Nephron (organoid): Measurements from ENCODE around the gene ULK4.
"Not testable (repeated sequence)": the region's sequence is repeated elsewhere in the genome, so short reads cannot be mapped to it uniquely, and the experiment has no call there.

Source experiments
- H3K27ac Mint-ChIP-seq, 3 experiments: 2 replicates each; pipeline ENCODE4 v1.8.0; 2020; ENCODE audit warnings: mixed read lengths in 3 of 3, mild to moderate bottlenecking in 2 of 3, moderate library complexity in 1 of 3
- H3K27me3 Mint-ChIP-seq: 2 replicates; pipeline ENCODE4 v1.8.0; 2021; ENCODE audit warnings: low read depth, mild to moderate bottlenecking, moderate library complexity, mixed read lengths
- H3K36me3 Mint-ChIP-seq: 2 replicates; pipeline ENCODE4 v1.8.0; 2020; ENCODE audit warnings: low read depth, mixed read lengths
- H3K4me1 Mint-ChIP-seq: 2 replicates; pipeline ENCODE4 v1.8.0; 2020; ENCODE audit warnings: mixed read lengths
- H3K4me3 Mint-ChIP-seq, 3 experiments: 2 replicates each; pipeline ENCODE4 v1.8.0; 2020; ENCODE audit warnings: mild to moderate bottlenecking in 3 of 3, mixed read lengths in 3 of 3, moderate library complexity in 2 of 3
- H3K9me3 Mint-ChIP-seq: 2 replicates; pipeline ENCODE4 v1.8.0; 2020; ENCODE audit warnings: mixed read lengths
- TF ChIP-seq, protein P1 (sequence below), 3 experiments: fragments of 200-600 bp; sonication (generic); IDR thresholded peaks; one replicate each; pipeline ENCODE4 v1.5.0; 2021; ENCODE audit warnings: antibody characterized with exemption in 3 of 3; ENCODE audit not compliant: unreplicated experiment in 3 of 3

ULK4 gene

GRCh38 chr3:41987627-41988026 is 25.7 kb upstream of the ULK4 start:
- Mint-ChIP-seq H3K4me1 (peaks cover 8% of the 10 kb centered on the region), H3K36me3 (no peaks in the 10 kb centered on the region), H3K4me3 (no peak overlapping the region), H3K27me3 (peaks cover 6% of the 10 kb centered on the region), H3K27ac (no peak overlapping the region), H3K9me3 (no peaks in the 10 kb centered on the region)
- TF ChIP-seq, protein P1, sequence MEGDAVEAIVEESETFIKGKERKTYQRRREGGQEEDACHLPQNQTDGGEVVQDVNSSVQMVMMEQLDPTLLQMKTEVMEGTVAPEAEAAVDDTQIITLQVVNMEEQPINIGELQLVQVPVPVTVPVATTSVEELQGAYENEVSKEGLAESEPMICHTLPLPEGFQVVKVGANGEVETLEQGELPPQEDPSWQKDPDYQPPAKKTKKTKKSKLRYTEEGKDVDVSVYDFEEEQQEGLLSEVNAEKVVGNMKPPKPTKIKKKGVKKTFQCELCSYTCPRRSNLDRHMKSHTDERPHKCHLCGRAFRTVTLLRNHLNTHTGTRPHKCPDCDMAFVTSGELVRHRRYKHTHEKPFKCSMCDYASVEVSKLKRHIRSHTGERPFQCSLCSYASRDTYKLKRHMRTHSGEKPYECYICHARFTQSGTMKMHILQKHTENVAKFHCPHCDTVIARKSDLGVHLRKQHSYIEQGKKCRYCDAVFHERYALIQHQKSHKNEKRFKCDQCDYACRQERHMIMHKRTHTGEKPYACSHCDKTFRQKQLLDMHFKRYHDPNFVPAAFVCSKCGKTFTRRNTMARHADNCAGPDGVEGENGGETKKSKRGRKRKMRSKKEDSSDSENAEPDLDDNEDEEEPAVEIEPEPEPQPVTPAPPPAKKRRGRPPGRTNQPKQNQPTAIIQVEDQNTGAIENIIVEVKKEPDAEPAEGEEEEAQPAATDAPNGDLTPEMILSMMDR (IDR thresholded peaks at IDR 0.05; ENCODE audit: unreplicated experiment in 3 of 3) = no peak

GRCh38 chr3:41986561-41986960 is 24.7 kb upstream of the ULK4 start:
- Mint-ChIP-seq H3K27me3 (peaks cover 6% of the 10 kb centered on the region), H3K4me1 (peaks cover 8% of the 10 kb centered on the region), H3K4me3 (no peak overlapping the region), H3K36me3 (no peaks in the 10 kb centered on the region), H3K9me3 (no peaks in the 10 kb centered on the region), H3K27ac (no peak overlapping the region)
- TF ChIP-seq, protein P1 (IDR thresholded peaks at IDR 0.05; ENCODE audit: unreplicated experiment in 3 of 3) = no peak

GRCh38 chr3:41985018-41985417 is 23.1 kb upstream of the ULK4 start:
- no peak overlapping the region for H3K4me3 Mint-ChIP-seq
- H3K4me1 Mint-ChIP-seq = no peaks in the 10 kb centered on the region
- no peaks in the 10 kb centered on the region for H3K9me3 Mint-ChIP-seq
- H3K27me3 Mint-ChIP-seq = peaks cover 6% of the 10 kb centered on the region
- no peaks in the 10 kb centered on the region for H3K36me3 Mint-ChIP-seq
- TF ChIP-seq, protein P1 (IDR thresholded peaks at IDR 0.05; ENCODE audit: unreplicated experiment in 3 of 3) = no peak
- no peak overlapping the region for H3K27ac Mint-ChIP-seq

GRCh38 chr3:41983091-41983490 is 21.2 kb upstream of the ULK4 start:
- not testable (repeated sequence) for H3K4me1 Mint-ChIP-seq, H3K4me3 Mint-ChIP-seq, H3K9me3 Mint-ChIP-seq, H3K27ac Mint-ChIP-seq, H3K27me3 Mint-ChIP-seq, H3K36me3 Mint-ChIP-seq

- not testable (repeated sequence) for H3K27ac Mint-ChIP-seq, H3K4me1 Mint-ChIP-seq, H3K36me3 Mint-ChIP-seq, H3K4me3 Mint-ChIP-seq, H3K9me3 Mint-ChIP-seq, H3K27me3 Mint-ChIP-seq
These were observed 15.5 kb upstream of the ULK4 start for GRCh38 chr3:41977401-41977800.

GRCh38 chr3:41975416-41976103 is 13.7 kb upstream of the ULK4 start:
- H3K36me3 Mint-ChIP-seq = no peaks in the 10 kb centered on the region
- H3K4me1 Mint-ChIP-seq = no peaks in the 10 kb centered on the region
- H3K27ac Mint-ChIP-seq = no peak overlapping the region
- no peak overlapping the region for H3K4me3 Mint-ChIP-seq
- H3K27me3 Mint-ChIP-seq = peaks cover 3% of the 10 kb centered on the region
- TF ChIP-seq, protein P1 (IDR thresholded peaks at IDR 0.05; ENCODE audit: unreplicated experiment in 3 of 3) = no peak
- H3K9me3 Mint-ChIP-seq = no peaks in the 10 kb centered on the region

DNA sequence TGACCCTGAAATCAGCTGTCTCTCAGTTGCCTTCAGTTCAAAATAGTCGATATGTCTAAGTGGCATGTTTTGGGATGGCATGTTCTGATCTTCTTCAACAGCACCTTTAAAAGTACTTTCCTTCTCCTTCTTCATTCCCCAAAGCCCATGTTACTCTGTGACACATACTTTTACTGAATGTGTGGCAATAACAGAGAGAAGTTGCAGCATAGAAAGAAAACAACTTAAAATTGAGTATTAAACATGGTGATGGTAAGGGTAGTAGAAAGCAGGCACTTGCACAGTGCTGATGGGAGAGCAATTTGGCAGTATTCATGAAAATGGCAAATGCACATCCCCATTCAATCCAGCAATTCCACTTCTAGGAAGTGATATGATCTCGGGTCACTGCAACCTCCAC is 12.3 kb upstream of the ULK4 start:
- TF ChIP-seq, protein P1 (IDR thresholded peaks at IDR 0.05; ENCODE audit: unreplicated experiment in 3 of 3) = no peak
- Mint-ChIP-seq H3K9me3 (no peaks in the 10 kb centered on the region), H3K4me1 (no peaks in the 10 kb centered on the region), H3K27me3 (peaks cover 3% of the 10 kb centered on the region), H3K4me3 (no peak overlapping the region), H3K27ac (no peak overlapping the region), H3K36me3 (no peaks in the 10 kb centered on the region)
